DOHH2 (cell line): ENCODE data around the gene ERVFRD-1.

Source experiments
- H3F3A ChIP-seq: fragments of 200-600 bp; sonication (generic), shearing (Covaris generic); 2 replicates; pipeline ENCODE4 v1.6.0; 2016; ENCODE audit warnings: antibody characterized with exemption, mild to moderate bottlenecking; ENCODE audit not compliant: control insufficient read depth, insufficient read depth
- H3K27ac ChIP-seq: fragments of 200-600 bp; sonication (generic); 2 replicates; pipeline ENCODE4 v1.5.1; 2014; ENCODE audit warnings: low read depth, mild to moderate bottlenecking, low read length, moderate library complexity
- H3K27me3 ChIP-seq: fragments of 200-600 bp; sonication (generic); 2 replicates; pipeline ENCODE4 v1.6.1; 2014; ENCODE audit warnings: mild to moderate bottlenecking, low read length, mixed read lengths; ENCODE audit not compliant: control insufficient read depth
- H3K36me3 ChIP-seq: fragments of 200-600 bp; sonication (generic); 2 replicates; pipeline ENCODE4 v1.6.1; 2014; ENCODE audit warnings: mild to moderate bottlenecking, low read length, moderate library complexity, mixed read lengths; ENCODE audit not compliant: control insufficient read depth
- H3K4me1 ChIP-seq: fragments of 200-600 bp; sonication (generic); 2 replicates; pipeline ENCODE4 v1.6.1; 2014; ENCODE audit warnings: mild to moderate bottlenecking, low read length, mixed read lengths; ENCODE audit not compliant: control insufficient read depth
- H3K4me2 ChIP-seq: fragments of 200-600 bp; sonication (generic); 2 replicates; pipeline ENCODE4 v1.6.0; 2014; ENCODE audit warnings: mild to moderate bottlenecking, low read length, moderate library complexity
- H3K4me3 ChIP-seq: fragments of 200-600 bp; sonication (generic); 2 replicates; pipeline ENCODE4 v1.5.1; 2014; ENCODE audit warnings: mild to moderate bottlenecking, low read length, mixed read lengths
- H3K79me2 ChIP-seq: fragments of 200-600 bp; sonication (generic); 2 replicates; pipeline ENCODE4 v1.6.1; 2014; ENCODE audit warnings: mild to moderate bottlenecking, low read length, mixed read lengths; ENCODE audit not compliant: control insufficient read depth
- H3K9me2 ChIP-seq: fragments of 200-600 bp; sonication (generic); replicated peaks from 2 replicates; pipeline ENCODE4 v1.6.1; 2014; ENCODE audit warnings: mild to moderate bottlenecking, low read length, mixed read lengths; ENCODE audit not compliant: control insufficient read depth
- H3K9me3 ChIP-seq: fragments of 200-600 bp; sonication (generic); 2 replicates; pipeline ENCODE4 v1.6.1; 2014; ENCODE audit warnings: antibody characterized with exemption, low read length, mixed read lengths; ENCODE audit not compliant: control insufficient read depth, insufficient read depth
- H4K20me1 ChIP-seq: fragments of 200-600 bp; sonication (generic); 2 replicates; pipeline ENCODE4 v1.6.0; 2014; ENCODE audit warnings: low read depth, mild to moderate bottlenecking, antibody characterized with exemption, low read length, moderate library complexity; ENCODE audit not compliant: control insufficient read depth, insufficient read depth
- CTCF ChIP-seq: fragments of 200-600 bp; sonication (generic); IDR thresholded peaks from one replicate; pipeline ENCODE4 v1.5.1; 2014; ENCODE audit warnings: antibody characterized with exemption, mild to moderate bottlenecking, low read depth, low read length; ENCODE audit not compliant: poor library complexity, severe bottlenecking
- EZH2phosphoT487 ChIP-seq: fragments of 200-600 bp; sonication (generic); IDR thresholded peaks from 2 replicates; pipeline ENCODE4 v1.6.1; 2017; ENCODE audit warnings: borderline replicate concordance, mild to moderate bottlenecking, antibody characterized with exemption, low read length, moderate library complexity, mixed read lengths

The ERVFRD-1 gene

GRCh38 chr6:11072101-11072500 lies 39.4 kb downstream of the ERVFRD-1 start:
- H3K4me1 ChIP-seq = no peaks in the 10 kb centered on the region
- no peak overlapping the region for H3K27ac ChIP-seq
- H3K79me2 ChIP-seq = no peaks in the 10 kb centered on the region
- peaks cover 10% of the 10 kb centered on the region for H3K27me3 ChIP-seq
- no peaks in the 10 kb centered on the region for H3K9me2 ChIP-seq
- no peaks in the 10 kb centered on the region for H3K9me3 ChIP-seq
- H3K36me3 ChIP-seq = no peaks in the 10 kb centered on the region
- H3F3A ChIP-seq = no peaks in the 10 kb centered on the region
- no peak for TF ChIP-seq EZH2phosphoT487
- no peak for TF ChIP-seq CTCF
- H3K4me2 ChIP-seq = no peak overlapping the region
- H4K20me1 ChIP-seq = no peaks in the 10 kb centered on the region
- H3K4me3 ChIP-seq = no peak overlapping the region

- TF ChIP-seq CTCF (no peak), EZH2phosphoT487 (no peak)
- Histone ChIP-seq H3K4me1 (no peaks in the 10 kb centered on the region), H3K9me2 (no peaks in the 10 kb centered on the region), H3K27me3 (peaks cover 10% of the 10 kb centered on the region), H3K4me3 (no peak overlapping the region), H3K4me2 (no peak overlapping the region), H3K79me2 (no peaks in the 10 kb centered on the region), H3F3A (no peaks in the 10 kb centered on the region), H3K9me3 (no peaks in the 10 kb centered on the region), H3K36me3 (no peaks in the 10 kb centered on the region), H4K20me1 (no peaks in the 10 kb centered on the region), H3K27ac (no peak overlapping the region)
Observed at GRCh38 chr6:11069760-11070159, 41.8 kb downstream of the ERVFRD-1 start.

DNA sequence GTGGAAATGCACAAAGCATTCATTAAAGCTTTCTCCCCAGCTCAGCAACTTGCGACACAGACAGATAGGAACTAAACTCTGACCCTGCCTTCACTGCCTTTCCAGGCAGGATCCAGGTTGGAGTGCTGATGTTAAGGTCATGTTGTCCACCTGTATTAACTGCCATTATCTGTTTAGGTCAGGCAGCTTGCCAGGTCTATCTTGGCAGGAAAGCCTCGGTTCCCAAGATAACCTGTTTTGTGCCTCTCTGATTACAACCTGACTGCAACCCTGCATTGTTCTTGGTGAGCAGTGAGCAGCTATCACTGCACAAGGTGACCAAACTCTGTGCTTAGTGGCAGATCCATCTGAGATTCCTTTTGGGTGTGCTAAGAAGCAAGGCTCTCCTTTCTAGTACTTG lies 44.2 kb downstream of the ERVFRD-1 start:
- Histone ChIP-seq H3K27me3 (peaks cover 14% of the 10 kb centered on the region), H4K20me1 (no peaks in the 10 kb centered on the region), H3K27ac (no peak overlapping the region), H3K4me1 (no peaks in the 10 kb centered on the region), H3K9me2 (no peaks in the 10 kb centered on the region), H3K9me3 (no peaks in the 10 kb centered on the region), H3K4me3 (no peak overlapping the region), H3F3A (no peaks in the 10 kb centered on the region), H3K4me2 (no peak overlapping the region), H3K36me3 (no peaks in the 10 kb centered on the region), H3K79me2 (no peaks in the 10 kb centered on the region)
- TF ChIP-seq CTCF (no peak), EZH2phosphoT487 (no peak)
